ENCODE measurements around the gene EHMT1.

The EHMT1 gene

GRCh38 chr9:137679695-137680305 is 61.0 kb downstream of the EHMT1 start:
- CTCF ChIA-PET = no interaction called here
- POLR2A ChIA-PET = no interaction called here
- no peak for DNase-seq (ENCODE audit: extremely low spot score)
- TF ChIP-seq ZNF384 (IDR thresholded peaks at IDR 0.05) = no peak
- no peak for TF ChIP-seq L3MBTL2 (conservative IDR thresholded peaks at IDR 0.05)
- TF ChIP-seq PKNOX1 (IDR thresholded peaks at IDR 0.05) = peak; percentile 88

GRCh38 chr9:137680444-137681358 is 61.9 kb downstream of the EHMT1 start:
- TF ChIP-seq NFRKB (IDR thresholded peaks at IDR 0.05) (no peak), TARDBP (IDR thresholded peaks at IDR 0.05) (no peak), L3MBTL2 (conservative IDR thresholded peaks at IDR 0.05) (no peak), HDGF (IDR thresholded peaks at IDR 0.05; ENCODE audit: borderline replicate concordance) (no peak), CTBP1 (IDR thresholded peaks at IDR 0.05; ENCODE audit: borderline replicate concordance) (no peak), LEF1 (IDR thresholded peaks at IDR 0.05; ENCODE audit: borderline replicate concordance) (no peak), SUZ12 (IDR thresholded peaks at IDR 0.05) (no peak), PKNOX1 (IDR thresholded peaks at IDR 0.05) (no peak), ARNT (IDR thresholded peaks at IDR 0.05) (no peak), FOXM1 (IDR thresholded peaks at IDR 0.05; ENCODE audit: borderline replicate concordance) (no peak), FOXK2 (IDR thresholded peaks at IDR 0.05) (no peak), BHLHE40 (IDR thresholded peaks at IDR 0.05; ENCODE audit: borderline replicate concordance) (no peak), ELF4 (IDR thresholded peaks at IDR 0.05) (no peak), ZNF384 (IDR thresholded peaks at IDR 0.05) (no peak), FOXA1 (IDR thresholded peaks at IDR 0.05) (no peak), SP1 (IDR thresholded peaks at IDR 0.05) (no peak)
- CTCF ChIA-PET = interaction anchor here (1.5 kb wide), 1 partner anchor 8 kb away, joined by 6 read pairs; no protein-coding TSS in a partner anchor
- DNase-seq (ENCODE audit: extremely low spot score) = no peak
- POLR2A ChIA-PET = no interaction called here

GRCh38 chr9:137682428-137683105 is 63.8 kb downstream of the EHMT1 start:
- POLR2A ChIA-PET = no interaction called here
- CTCF ChIA-PET = interaction anchor here (1.5 kb wide), 1 partner anchor 10 kb away, joined by 3 read pairs; no protein-coding TSS in a partner anchor
- no peak for TF ChIP-seq ELF4 (IDR thresholded peaks at IDR 0.05)
- no peak for TF ChIP-seq FOXK2 (IDR thresholded peaks at IDR 0.05)
- no peak for TF ChIP-seq HDGF (IDR thresholded peaks at IDR 0.05; ENCODE audit: borderline replicate concordance)
- TF ChIP-seq PKNOX1 (IDR thresholded peaks at IDR 0.05) = no peak
- TF ChIP-seq TARDBP (IDR thresholded peaks at IDR 0.05) = no peak
- TF ChIP-seq LEF1 (IDR thresholded peaks at IDR 0.05; ENCODE audit: borderline replicate concordance) = no peak
- no peak for TF ChIP-seq SP1 (IDR thresholded peaks at IDR 0.05)
- no peak for TF ChIP-seq NFRKB (IDR thresholded peaks at IDR 0.05)
- no peak for TF ChIP-seq FOXM1 (IDR thresholded peaks at IDR 0.05; ENCODE audit: borderline replicate concordance)
- DNase-seq (ENCODE audit: extremely low spot score) = no peak

GRCh38 chr9:137683262-137683864 is 64.6 kb downstream of the EHMT1 start:
- DNase-seq (ENCODE audit: extremely low spot score) = no peak
- ChIA-PET CTCF (interaction anchor here (1.5 kb wide), 1 partner anchor 10 kb away, joined by 3 read pairs; no protein-coding TSS in a partner anchor), POLR2A (no interaction called here)
- TF ChIP-seq LEF1 (IDR thresholded peaks at IDR 0.05; ENCODE audit: borderline replicate concordance) (no peak), L3MBTL2 (conservative IDR thresholded peaks at IDR 0.05) (no peak)

GRCh38 chr9:137685035-137685740 is 66.4 kb downstream of the EHMT1 start:
- CTCF ChIA-PET = no interaction called here
- POLR2A ChIA-PET = no interaction called here
- DNase-seq (ENCODE audit: extremely low spot score) = no peak
- no peak for TF ChIP-seq ARNT (IDR thresholded peaks at IDR 0.05)
- TF ChIP-seq ELF4 (IDR thresholded peaks at IDR 0.05) = no peak
- no peak for TF ChIP-seq FOXM1 (IDR thresholded peaks at IDR 0.05; ENCODE audit: borderline replicate concordance)
- TF ChIP-seq CTBP1 (IDR thresholded peaks at IDR 0.05; ENCODE audit: borderline replicate concordance) = no peak
- no peak for TF ChIP-seq FOXK2 (IDR thresholded peaks at IDR 0.05)
- no peak for TF ChIP-seq LEF1 (IDR thresholded peaks at IDR 0.05; ENCODE audit: borderline replicate concordance)
- TF ChIP-seq PKNOX1 (IDR thresholded peaks at IDR 0.05) = peak; percentile 55; the same call in 1 of the 2 replicates

Data from HEK293T (cell line).